Chondrocyte (in vitro differentiated cells): Measurements from ENCODE around the gene PIK3R2. TPM values are rescaled to one million over a fixed set of nuclear protein-coding genes. Genes with fewer than 3 reads are reported as not detected.

ENCODE experiments used
- DNase-seq: peaks from one replicate; pipeline ENCODE4 v3.0.0; 2021; ENCODE audit warnings: mixed read lengths, low spot score
- H3K27ac Mint-ChIP-seq: one replicate; pipeline ENCODE4 v1.8.0; 2021; ENCODE audit warnings: mild to moderate bottlenecking, moderate library complexity, mixed read lengths; ENCODE audit not compliant: unreplicated experiment
- H3K27me3 Mint-ChIP-seq: 2 replicates; pipeline ENCODE4 v1.8.0; 2021; ENCODE audit warnings: low read depth, mixed read lengths
- H3K36me3 Mint-ChIP-seq: 2 replicates; pipeline ENCODE4 v1.8.0; 2021; ENCODE audit warnings: low read depth, mixed read lengths
- H3K4me1 Mint-ChIP-seq: 2 replicates; pipeline ENCODE4 v1.8.0; 2021; ENCODE audit warnings: low read depth, mild to moderate bottlenecking, mixed read lengths
- H3K4me3 Mint-ChIP-seq: one replicate; pipeline ENCODE4 v1.8.0; 2021; ENCODE audit warnings: mild to moderate bottlenecking, moderate library complexity, mixed read lengths; ENCODE audit not compliant: unreplicated experiment
- H3K9me3 Mint-ChIP-seq: 2 replicates; pipeline ENCODE4 v1.8.0; 2021; ENCODE audit warnings: low read depth, mixed read lengths
- CTCF ChIP-seq: fragments of 200-600 bp; sonication (generic); IDR thresholded peaks from 2 replicates; pipeline ENCODE4 v1.5.0; 2021; ENCODE audit warnings: antibody characterized with exemption, mild to moderate bottlenecking, moderate library complexity
- total RNA-seq: library from RNA; stranded (reverse); gene quantifications from 3 replicates; pipeline ENCODE4 v1.2.1, GENCODE V29; 2021

PIK3R2 gene
- total RNA-seq, 1 donor from 2014 or later, result 73.1 TPM

GRCh38 chr19:18216789-18217188 is 63.8 kb downstream of the PIK3R2 start:
- DNase-seq, result no peak
- no peak for TF ChIP-seq CTCF
- peaks cover 7% of the 10 kb centered on the region for H3K4me1 Mint-ChIP-seq
- no peak overlapping the region for H3K4me3 Mint-ChIP-seq
- no peak overlapping the region for H3K27ac Mint-ChIP-seq
- peaks cover 8% of the 10 kb centered on the region for H3K27me3 Mint-ChIP-seq
- no peaks in the 10 kb centered on the region for H3K9me3 Mint-ChIP-seq
- H3K36me3 Mint-ChIP-seq, result no peaks in the 10 kb centered on the region

- DNase-seq, result no peak
- TF ChIP-seq CTCF, result no peak
- Mint-ChIP-seq H3K27ac (no peak overlapping the region), H3K36me3 (no peaks in the 10 kb centered on the region), H3K4me1 (peaks cover 7% of the 10 kb centered on the region), H3K27me3 (peaks cover 8% of the 10 kb centered on the region), H3K4me3 (no peak overlapping the region), H3K9me3 (no peaks in the 10 kb centered on the region)
Measured at GRCh38 chr19:18218159-18218558, 65.2 kb downstream of the PIK3R2 start.

GRCh38 chr19:18218600-18218999 is 65.6 kb downstream of the PIK3R2 start:
- Mint-ChIP-seq H3K4me1 (peaks cover 7% of the 10 kb centered on the region), H3K27me3 (peaks cover 8% of the 10 kb centered on the region), H3K9me3 (no peaks in the 10 kb centered on the region), H3K4me3 (no peak overlapping the region), H3K27ac (no peak overlapping the region), H3K36me3 (no peaks in the 10 kb centered on the region)
- TF ChIP-seq CTCF, result no peak
- no peak for DNase-seq

Other genes with a start within 250 kb of the PIK3R2 start
- gene CCDC124, start 220.1 kb upstream of the PIK3R2 start, total RNA-seq, result 71.9 to 94.6 TPM (median 77.4 TPM) in 3 replicates
- 0.31 TPM in 1 of 3 replicates, not detected in the others for gene KCNN1, start 186.1 kb upstream of the PIK3R2 start, total RNA-seq
- 12.2 to 19.8 TPM (median 17.8 TPM) in 3 replicates for gene ARRDC2, start 145.0 kb upstream of the PIK3R2 start, total RNA-seq
- gene IL12RB1, start 66.2 kb upstream of the PIK3R2 start, total RNA-seq, result not detected in 3 replicates
- 9.7 to 10.1 TPM (median 10.0 TPM) in 3 replicates for gene MAST3, start 55.4 kb upstream of the PIK3R2 start, total RNA-seq
- 0.33 to 2.1 TPM (median 1.7 TPM) in 3 replicates for gene IFI30, start 20.6 kb downstream of the PIK3R2 start, total RNA-seq
- 10.9 to 14.2 TPM (median 12.8 TPM) in 3 replicates for gene MPV17L2, start 40.1 kb downstream of the PIK3R2 start, total RNA-seq
- gene RAB3A, start 50.9 kb downstream of the PIK3R2 start, total RNA-seq, result 3.4 to 6.1 TPM (median 3.8 TPM) in 3 replicates
- gene PDE4C, start 73.3 kb downstream of the PIK3R2 start, total RNA-seq, result 2.9 to 3.4 TPM in 2 of 3 replicates, not detected in the other
- 1.6 to 4.0 TPM (median 2.4 TPM) in 3 replicates for gene IQCN, start 121.3 kb downstream of the PIK3R2 start, total RNA-seq
- 129 to 181 TPM (median 176 TPM) in 3 replicates for gene JUND, start 128.5 kb downstream of the PIK3R2 start, total RNA-seq
- gene LSM4, start 169.9 kb downstream of the PIK3R2 start, total RNA-seq, result 68.1 to 84.8 TPM (median 73.0 TPM) in 3 replicates
- 18.6 to 21.5 TPM (median 21.1 TPM) in 3 replicates for gene PGPEP1, start 187.4 kb downstream of the PIK3R2 start, total RNA-seq
- gene GDF15, start 233.0 kb downstream of the PIK3R2 start, total RNA-seq, result 6.2 to 149 TPM (median 149 TPM) in 3 replicates
- gene LRRC25, start 244.5 kb downstream of the PIK3R2 start, total RNA-seq, result not detected in 3 replicates